H1 (cell line): ENCODE measurements around the gene PFKM. TPM values are rescaled to one million over a fixed set of nuclear protein-coding genes. Genes with fewer than 3 reads are reported as not detected.

ENCODE experiments used
- CBX8 ChIP-seq: fragments of 300-800, 300-1000 bp; sonication (generic); IDR thresholded peaks from 2 replicates; pipeline ENCODE4 v1.7.1; 2016; ENCODE audit warnings: low read depth, low read length, borderline replicate concordance
- E2F6 ChIP-seq: IDR thresholded peaks from 2 replicates; pipeline ENCODE4 v1.6.1; 2012; ENCODE audit warnings: inconsistent platforms
- EZH2 ChIP-seq: fragments of 200-600 bp; sonication (generic); IDR thresholded peaks from 2 replicates; pipeline ENCODE4 v1.7.1; 2012; ENCODE audit warnings: low read depth, mild to moderate bottlenecking, moderate library complexity, low read length, inconsistent platforms; ENCODE audit not compliant: severe bottlenecking
- HDAC6 ChIP-seq: IDR thresholded peaks from one replicate; pipeline ENCODE4 v1.7.1; 2012; ENCODE audit warnings: low read depth, mild to moderate bottlenecking, inconsistent platforms, low read length, moderate library complexity
- RBBP5 ChIP-seq: IDR thresholded peaks from 2 replicates; pipeline ENCODE4 v1.7.1; 2012; ENCODE audit warnings: low read depth, mild to moderate bottlenecking, inconsistent platforms, low read length, moderate library complexity, borderline replicate concordance
- SIN3A ChIP-seq, 2 experiments: IDR thresholded peaks in 1 of 2; conservative IDR thresholded peaks in 1 of 2; 2 replicates each; pipeline ENCODE4 v1.6.1; 2011 to 2012; ENCODE audit warnings: low read length in 2 of 2, improper control_type of control experiment in 1 of 2, low read depth in 1 of 2, mild to moderate bottlenecking in 1 of 2
- SP1 ChIP-seq: IDR thresholded peaks from 2 replicates; pipeline ENCODE4 v1.6.1; 2011; ENCODE audit warnings: low read depth, low read length
- SRF ChIP-seq: IDR thresholded peaks from 2 replicates; pipeline ENCODE4 v1.6.1; 2011; ENCODE audit warnings: mild to moderate bottlenecking, low read depth, low read length, moderate library complexity
- TBP ChIP-seq: IDR thresholded peaks from 2 replicates; pipeline ENCODE4 v1.6.1; 2011; ENCODE audit warnings: low read depth, low read length, improper control_type of control experiment
- USF2 ChIP-seq: IDR thresholded peaks from 2 replicates; pipeline ENCODE4 v1.6.1; 2011; ENCODE audit warnings: low read length, improper control_type of control experiment
- YY1 ChIP-seq: IDR thresholded peaks from 2 replicates; pipeline ENCODE4 v1.6.1; 2011; ENCODE audit warnings: low read depth, mild to moderate bottlenecking, low read length
- polyA plus RNA-seq, 7 experiments: library from polyadenylated mRNA; depleted of rRNA in 3 of 7; stranded (reverse) in 5 of 7; unstranded in 2 of 7; fragments of >200 nt in 5 of 7; fragments of 200-250 nt in 2 of 7; gene quantifications; 1 replicate in 5 of 7; 2 replicates in 1 of 7; 4 replicates in 1 of 7; pipeline versions ENCODE4 v1.2.1 to v1.2.3, GENCODE V29; 2011 to 2013; ENCODE audit warnings: missing spikeins in 2 of 7, mixed read lengths in 2 of 7
- total RNA-seq: library from RNA; stranded (reverse); fragmentation: NEBNext Ultra II Directional; extraction: Animal tissue kit (Norgen Biotek cat#: 25700); gene quantifications from 2 replicates; pipeline ENCODE4 v1.2.1, GENCODE V29; 2021

The PFKM gene
- total and polyA plus RNA-seq, 2 of the 8 experiments (the other 6 are each of a cell fraction or from before 2014, with no cell fraction given): 62.6 to 106 TPM

- TF ChIP-seq E2F6 (no peak), SP1 (0 out of 2 replicates have a peak, but pooled peaks have one; percentile 5), EZH2 (no peak), SRF (no peak), USF2 (no peak), HDAC6 (no peak), RBBP5 (no peak), CBX8 (no peak), TBP (peak; percentile 29; the same call in 1 of the 2 replicates), YY1 (no peak), SIN3A (conservative IDR thresholded peaks at IDR 0.05 in 1 of 2, IDR thresholded peaks at IDR 0.05 in 1 of 2; ENCODE audit: low read depth in 1 of 2, low read length in 2 of 2) (peak; percentile 78 to 87; a peak in 2 of 4 replicates)
Observed at GRCh38 chr12:48142818-48143674, 23.9 kb downstream of the PFKM start (continued).
